GM13976 (cell line): ENCODE measurements around the gene SAP30L.

ENCODE experiments used
- DNase-seq: peaks from one replicate; pipeline ENCODE4 v3.0.0; 2012; ENCODE audit warnings: low spot score
- in situ Hi-C: fragments of 300-500 bp; cut with MboI; formaldehyde crosslinking; loops from one replicate; pipeline ENCODE4 v1.12.0; 2022; ENCODE audit warnings: low sequenced_read_pairs, mixed read lengths, inconsistent platforms; ENCODE audit not compliant: unreplicated experiment
- TF ChIP-seq, protein P1 (sequence below): IDR thresholded peaks from 2 replicates; pipeline ENCODE4 v1.5.1; 2012; ENCODE audit warnings: borderline replicate concordance, mild to moderate bottlenecking; ENCODE audit not compliant: insufficient read depth; ENCODE audit errors: extremely low read depth, missing control alignments, control extremely low read depth

The SAP30L gene

DNA sequence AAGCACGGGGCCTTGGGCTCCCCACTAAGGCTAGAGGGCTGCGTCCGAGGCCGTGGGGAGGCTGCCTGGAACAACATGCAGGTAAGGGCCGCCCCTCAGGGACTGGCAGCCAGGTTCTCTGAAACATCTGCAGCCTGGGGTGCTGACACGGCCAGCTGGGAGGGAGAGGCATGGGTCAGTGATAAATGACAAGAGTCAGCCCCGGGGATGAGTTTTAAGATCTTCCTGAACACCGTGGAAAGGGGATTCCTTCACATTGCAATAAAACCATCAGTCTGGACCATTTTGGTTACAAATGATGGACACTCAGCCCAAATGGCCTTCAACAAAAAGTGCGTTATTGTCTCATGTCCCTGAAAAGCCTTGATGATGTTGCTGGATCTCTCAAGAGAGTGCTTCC, 32.9 kb upstream of the SAP30L start:
- TF ChIP-seq, protein P1, sequence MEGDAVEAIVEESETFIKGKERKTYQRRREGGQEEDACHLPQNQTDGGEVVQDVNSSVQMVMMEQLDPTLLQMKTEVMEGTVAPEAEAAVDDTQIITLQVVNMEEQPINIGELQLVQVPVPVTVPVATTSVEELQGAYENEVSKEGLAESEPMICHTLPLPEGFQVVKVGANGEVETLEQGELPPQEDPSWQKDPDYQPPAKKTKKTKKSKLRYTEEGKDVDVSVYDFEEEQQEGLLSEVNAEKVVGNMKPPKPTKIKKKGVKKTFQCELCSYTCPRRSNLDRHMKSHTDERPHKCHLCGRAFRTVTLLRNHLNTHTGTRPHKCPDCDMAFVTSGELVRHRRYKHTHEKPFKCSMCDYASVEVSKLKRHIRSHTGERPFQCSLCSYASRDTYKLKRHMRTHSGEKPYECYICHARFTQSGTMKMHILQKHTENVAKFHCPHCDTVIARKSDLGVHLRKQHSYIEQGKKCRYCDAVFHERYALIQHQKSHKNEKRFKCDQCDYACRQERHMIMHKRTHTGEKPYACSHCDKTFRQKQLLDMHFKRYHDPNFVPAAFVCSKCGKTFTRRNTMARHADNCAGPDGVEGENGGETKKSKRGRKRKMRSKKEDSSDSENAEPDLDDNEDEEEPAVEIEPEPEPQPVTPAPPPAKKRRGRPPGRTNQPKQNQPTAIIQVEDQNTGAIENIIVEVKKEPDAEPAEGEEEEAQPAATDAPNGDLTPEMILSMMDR, result no peak
- in situ Hi-C loops, result no loop called here
- DNase-seq, result no peak

DNA sequence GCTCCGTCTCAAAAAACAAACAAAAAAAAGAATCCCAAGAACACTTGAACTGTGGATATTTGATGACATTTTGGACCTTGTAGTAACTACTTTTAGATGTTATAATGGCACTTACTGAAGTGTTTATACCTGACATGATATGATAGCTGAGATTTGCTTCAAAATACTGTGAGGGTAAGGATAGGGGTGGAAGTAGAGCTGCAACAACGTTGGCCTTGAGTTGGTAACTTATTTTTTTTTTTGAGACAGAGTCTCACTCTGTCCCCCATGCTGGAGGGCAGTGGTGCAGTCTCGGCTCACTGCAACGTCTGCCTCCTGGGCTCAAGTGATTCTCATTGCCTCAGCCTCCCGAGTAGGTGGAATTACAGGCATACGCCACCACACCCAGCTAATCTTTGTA, 30.7 kb upstream of the SAP30L start:
- TF ChIP-seq, protein P1, result no peak
- DNase-seq, result no peak
- in situ Hi-C loops, result no loop called here

DNA sequence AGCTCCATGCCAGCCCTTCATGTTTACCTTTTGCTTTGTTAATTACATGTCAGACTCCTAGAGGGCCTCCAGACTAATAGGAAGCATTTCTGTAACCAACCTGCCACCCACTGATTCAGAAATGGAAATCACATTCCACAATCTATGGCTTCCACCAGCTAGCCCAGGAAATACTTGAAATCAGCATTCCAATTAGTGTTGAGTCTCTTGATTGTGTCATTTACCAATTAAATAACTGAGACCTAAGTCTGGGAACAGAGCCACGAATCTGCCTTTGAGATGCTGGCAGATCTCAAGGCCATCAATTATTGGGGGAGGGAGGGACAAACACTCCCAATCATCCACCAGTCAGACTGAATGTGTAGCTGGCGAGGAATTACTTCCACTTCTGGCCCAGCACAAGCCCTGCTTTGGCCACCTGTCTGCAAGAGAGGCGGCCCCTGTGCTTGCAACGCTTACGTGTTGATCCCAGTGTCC, 27.4 kb upstream of the SAP30L start:
- DNase-seq, result no peak
- in situ Hi-C loops, result no loop called here
- TF ChIP-seq, protein P1, result no peak

DNA sequence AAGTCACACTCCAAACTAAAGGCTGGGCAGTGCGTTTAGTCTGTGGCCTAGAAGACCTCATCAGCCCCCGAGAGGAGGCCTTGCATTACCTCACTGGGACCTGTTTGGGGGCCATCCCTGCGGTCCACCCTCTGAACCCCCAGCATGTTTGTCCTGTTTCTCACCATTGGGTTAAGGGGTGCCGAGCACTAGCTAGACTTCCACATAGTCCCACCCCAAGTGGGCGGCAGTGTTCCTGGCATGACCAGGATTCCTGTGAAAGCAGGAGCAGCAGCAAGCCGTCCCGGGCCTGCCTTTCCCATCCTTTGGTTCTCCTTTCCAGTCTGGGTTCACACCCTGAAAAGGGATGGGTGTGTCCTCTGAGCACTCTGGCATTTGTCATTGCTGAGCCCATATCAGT, 26.6 kb upstream of the SAP30L start:
- DNase-seq, result no peak
- in situ Hi-C loops, result no loop called here
- TF ChIP-seq, protein P1, result no peak

DNA sequence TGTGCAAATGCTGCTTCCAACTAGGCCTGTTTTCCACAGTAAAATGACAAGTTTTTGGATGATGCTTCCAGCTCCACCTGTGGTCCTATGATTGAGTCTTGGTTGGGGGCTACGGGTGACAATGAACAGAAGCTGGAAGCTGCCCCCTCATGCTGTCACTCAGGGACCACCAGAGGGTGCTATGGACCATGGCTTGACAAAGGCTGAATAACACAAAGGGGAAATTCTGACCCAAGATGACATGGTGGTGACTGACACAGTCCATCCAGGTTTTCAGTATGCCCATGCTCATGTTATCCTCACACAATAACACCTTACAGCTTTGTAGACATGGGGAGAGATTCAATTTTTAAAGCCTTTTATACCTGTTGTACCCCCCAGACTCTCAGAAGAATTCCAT, 23.9 kb upstream of the SAP30L start:
- DNase-seq, result no peak
- in situ Hi-C loops, result no loop called here
- TF ChIP-seq, protein P1, result peak; percentile 9

DNA sequence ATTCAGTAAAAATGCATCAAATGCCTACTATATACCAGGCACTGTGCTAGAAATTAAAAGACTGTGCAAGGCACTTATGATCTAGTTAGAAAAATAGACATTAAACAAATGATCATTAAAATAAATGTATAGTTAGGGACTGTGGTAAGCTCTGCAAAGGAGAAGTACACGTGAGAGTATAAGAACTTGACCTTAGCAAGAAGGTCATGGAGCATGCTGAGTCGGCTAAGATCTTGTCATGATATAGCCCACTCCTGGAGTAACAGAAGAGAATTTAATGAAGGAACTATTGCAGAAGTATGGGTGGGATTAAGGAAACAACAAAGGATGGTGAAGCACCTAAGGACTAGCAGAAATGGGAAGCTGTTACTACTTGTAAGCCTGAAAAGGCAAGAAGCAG, 23.5 kb upstream of the SAP30L start:
- in situ Hi-C loops, result no loop called here
- TF ChIP-seq, protein P1, result no peak
- DNase-seq, result no peak

DNA sequence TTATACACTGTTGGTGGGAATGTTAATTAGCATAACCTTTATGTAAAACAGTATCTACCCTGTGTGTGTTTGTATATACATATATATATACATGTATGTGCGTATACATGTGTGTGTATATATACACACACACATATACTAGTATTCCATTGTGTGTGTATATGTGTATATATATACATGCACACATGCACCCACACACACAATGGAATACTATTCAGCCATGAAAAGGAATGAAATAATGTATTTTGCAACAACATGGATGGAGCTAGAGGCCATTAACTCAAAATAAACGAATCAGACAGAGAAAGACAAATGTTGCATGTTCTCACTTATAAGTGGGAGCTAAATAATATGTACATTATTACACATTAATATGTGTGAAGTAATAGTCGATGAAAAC, 17.6 kb upstream of the SAP30L start:
- TF ChIP-seq, protein P1, result no peak
- in situ Hi-C loops, result no loop called here
- DNase-seq, result no peak
